Activated CD4-positive, CD25-positive, alpha-beta regulatory T cell treated with anti-CD3 and anti-CD28 coated beads, Interleukin-2, amount 50 U/mL, for 72 hours (primary cell): ENCODE results near the gene INVS.
"Not testable (repeated sequence)": the region's sequence is repeated elsewhere in the genome, so short reads cannot be mapped to it uniquely, and the experiment has no call there.

Experiments used
- DNase-seq: peaks from one replicate; pipeline ENCODE4 v3.0.0; 2021

Gene INVS

DNA sequence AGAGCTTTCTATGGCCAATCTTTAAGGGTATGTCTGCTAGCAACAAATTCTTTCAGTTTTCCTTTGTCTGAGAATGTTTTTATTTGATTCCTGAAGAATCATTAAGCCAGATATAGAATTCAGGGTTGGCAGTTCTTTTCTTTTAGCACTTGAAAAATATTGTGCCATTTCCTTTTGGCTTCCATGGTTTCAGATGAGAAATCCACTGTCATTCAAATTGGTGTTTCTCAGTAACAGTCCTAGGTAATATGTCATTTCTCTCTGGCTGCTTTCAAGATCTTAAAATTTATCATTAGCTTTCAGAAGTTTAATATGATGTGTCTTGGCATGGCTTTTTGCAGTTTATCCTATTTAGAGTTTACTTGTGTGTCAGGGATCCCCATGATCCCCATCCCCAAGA, 186.0 kb downstream of the INVS start:
- DNase-seq: no peak

GRCh38 chr9:100285601-100286000, 186.6 kb downstream of the INVS start:
- DNase-seq: no peak

DNA sequence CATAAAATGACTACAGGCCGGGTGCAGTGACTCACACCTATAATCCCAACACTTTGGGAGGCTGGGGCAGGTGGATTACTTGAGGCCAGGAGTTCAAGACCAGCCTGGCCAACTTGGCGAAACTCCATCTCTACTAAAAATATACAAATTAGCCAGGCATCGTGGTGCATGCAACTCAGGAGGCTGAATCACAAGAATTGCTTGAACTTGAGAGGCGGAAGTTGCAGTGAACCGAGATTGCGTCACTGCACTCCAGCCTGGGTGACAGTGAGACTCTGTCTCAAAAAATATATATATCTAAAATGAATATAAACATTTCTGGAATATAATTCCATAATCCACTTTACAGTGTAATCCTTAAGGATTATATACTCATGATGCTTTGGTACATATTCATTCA, 187.2 kb downstream of the INVS start:
- DNase-seq: no peak

GRCh38 chr9:100287186-100287585, 188.1 kb downstream of the INVS start:
- no peak for DNase-seq

DNA sequence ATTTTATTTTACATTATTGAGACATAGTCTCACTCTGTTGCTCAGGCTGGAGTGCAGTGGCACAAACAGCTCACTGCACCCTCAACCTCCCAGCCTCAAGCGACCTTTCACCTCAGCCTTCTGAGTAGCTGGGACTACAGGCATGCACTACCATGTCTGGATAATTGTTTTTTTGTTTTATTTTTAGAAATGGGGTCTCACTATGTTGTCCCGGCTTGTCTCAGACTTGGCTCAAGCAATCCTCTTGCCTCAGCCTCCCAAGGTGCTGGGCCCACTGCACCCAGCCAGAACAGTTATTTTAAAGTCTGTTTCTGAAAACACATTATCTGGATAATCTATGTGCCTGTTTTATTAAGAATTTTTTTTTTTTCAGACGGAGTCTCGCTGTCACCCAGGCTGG, 191.7 kb downstream of the INVS start:
- DNase-seq: no peak

DNA sequence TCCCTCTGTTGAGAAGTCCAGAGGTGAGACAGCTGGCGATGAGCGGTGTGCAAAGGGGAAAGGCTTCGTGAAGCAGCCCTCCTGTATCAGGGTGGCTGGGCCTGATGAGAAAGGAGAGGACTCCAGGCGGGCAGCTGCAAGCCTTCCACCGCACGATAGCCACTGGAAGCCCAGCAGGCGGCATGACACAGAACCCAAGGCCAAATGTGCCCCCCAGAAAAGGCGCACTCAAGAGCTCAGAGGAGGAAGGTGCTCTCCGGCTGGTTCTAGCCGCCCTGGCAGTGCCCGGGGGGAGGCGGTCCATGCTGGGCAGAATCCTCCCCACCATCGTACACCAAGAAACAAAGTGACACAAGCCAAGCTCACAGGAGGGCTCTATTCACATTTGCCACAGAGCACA, 193.4 kb downstream of the INVS start:
- no peak for DNase-seq

GRCh38 chr9:100294341-100294740, 195.3 kb downstream of the INVS start:
- no peak for DNase-seq

- no peak for DNase-seq
Observed at GRCh38 chr9:100294806-100295205, 195.8 kb downstream of the INVS start.

GRCh38 chr9:100295240-100295639, 196.2 kb downstream of the INVS start:
- no peak for DNase-seq

DNA sequence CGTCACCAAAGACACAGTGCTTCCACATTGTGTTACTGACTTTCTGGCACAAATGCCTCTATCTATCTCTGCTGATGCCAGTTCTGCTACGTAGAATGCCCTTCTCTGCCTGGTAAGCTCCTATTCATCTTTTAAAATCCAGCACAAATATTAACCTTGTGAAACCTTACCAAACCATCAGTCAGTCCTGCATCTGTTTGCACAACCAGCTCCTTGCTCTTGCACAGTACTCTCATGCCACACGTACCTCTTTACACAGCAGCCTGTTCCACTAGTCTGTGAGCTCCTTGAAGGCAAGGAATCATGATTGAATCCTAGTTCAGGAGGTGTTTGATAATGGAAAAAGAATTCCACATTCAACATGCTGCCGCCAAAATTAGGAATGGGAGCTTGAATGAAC, 197.4 kb downstream of the INVS start:
- DNase-seq: no peak

DNA sequence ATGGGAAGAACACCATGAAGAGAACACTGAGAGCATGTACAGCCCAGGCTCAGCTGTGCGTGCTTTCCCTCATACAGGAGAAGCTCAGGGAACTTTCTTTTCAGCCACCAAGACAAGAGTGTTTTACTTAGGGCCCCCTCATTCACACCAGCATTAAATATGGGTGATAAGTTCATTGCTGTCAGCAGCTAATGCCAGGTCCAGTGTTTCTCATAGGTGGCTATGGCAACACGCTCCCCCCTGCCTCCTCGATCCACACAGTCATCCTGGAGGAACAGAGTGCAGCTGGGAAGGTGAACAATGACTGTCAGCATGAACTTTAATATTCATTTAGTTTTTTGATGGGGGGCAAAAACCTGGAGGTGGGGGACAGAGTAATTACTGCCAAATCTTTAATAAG, 199.3 kb downstream of the INVS start:
- no peak for DNase-seq

GRCh38 chr9:100303747-100304146, 204.7 kb downstream of the INVS start:
- DNase-seq: no peak

GRCh38 chr9:100306283-100306682, 207.2 kb downstream of the INVS start:
- no peak for DNase-seq

DNA sequence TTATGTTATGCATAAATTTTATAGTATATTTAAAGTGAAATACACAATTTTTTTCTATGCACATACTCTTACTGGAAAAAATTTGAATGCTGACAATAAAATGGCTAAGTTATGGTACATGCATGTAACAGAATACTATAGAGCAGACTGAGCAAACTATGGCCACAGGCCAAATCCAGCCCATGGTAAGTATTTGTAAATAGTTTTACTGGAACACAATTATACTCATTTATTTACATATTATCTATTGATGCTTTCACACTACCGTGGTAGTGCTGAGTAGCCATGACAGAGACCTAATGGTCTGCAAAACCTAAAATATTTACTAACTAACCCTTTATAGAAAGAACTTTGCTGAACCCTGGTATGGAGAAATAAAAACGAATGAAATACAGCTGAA, 208.0 kb downstream of the INVS start:
- DNase-seq: no peak

GRCh38 chr9:100308965-100309564, 210.0 kb downstream of the INVS start:
- no peak for DNase-seq

DNA sequence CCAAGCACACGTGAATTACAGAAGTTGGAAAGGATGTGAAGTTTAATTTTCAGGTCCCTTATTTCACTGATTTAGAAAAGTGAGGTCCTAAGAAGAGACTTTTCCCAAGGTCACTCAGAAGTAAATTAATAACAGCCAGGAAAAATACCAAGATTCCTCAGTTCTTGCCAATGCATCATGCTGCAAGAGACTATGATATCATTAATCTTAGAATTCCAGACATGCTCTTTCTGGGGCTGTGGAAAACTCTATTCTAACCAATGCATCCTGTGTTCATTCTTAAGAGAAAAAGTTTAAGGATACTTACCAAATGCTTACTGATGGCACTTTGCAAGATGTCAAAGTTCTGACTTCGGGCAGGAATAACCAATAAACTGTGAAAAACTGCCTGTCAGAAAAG, 210.9 kb downstream of the INVS start:
- DNase-seq: no peak

DNA sequence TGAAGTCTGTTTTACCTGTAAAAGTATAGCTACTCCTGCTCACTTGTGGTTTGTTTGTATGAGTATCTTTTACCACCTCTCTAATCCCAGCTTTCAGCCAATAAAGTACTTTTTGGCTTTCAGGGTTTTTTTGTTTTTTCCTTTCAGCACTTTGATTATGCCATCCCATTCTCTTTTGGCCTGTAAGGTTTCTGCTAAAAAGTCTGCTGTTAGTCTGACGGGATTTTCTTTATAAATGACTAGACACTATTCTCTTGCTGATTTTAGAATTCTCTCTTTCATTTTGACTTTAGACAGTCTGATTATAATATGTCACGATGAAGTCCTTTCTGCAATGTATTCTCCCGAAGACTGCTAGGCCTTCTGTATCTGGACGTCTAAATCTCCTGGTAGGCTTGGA, 216.5 kb downstream of the INVS start:
- no peak for DNase-seq

DNA sequence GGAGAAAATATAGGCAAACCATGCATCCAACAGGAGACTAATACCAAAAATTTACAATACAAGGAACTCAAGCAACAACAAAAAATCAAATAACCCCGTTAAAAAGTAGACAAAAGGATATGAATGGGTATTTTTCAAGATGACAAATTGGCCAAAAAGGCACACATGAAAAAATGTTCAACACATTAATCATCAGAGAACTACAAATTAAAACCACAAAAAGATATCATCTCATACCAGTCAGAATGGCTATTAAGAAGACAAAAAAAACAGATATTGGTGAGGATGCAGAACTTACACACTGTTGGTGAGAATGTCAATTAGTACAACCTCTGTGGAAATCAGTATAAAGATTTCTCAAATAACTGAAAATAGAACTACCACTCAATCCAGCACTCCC, 218.7 kb downstream of the INVS start:
- DNase-seq: no peak

DNA sequence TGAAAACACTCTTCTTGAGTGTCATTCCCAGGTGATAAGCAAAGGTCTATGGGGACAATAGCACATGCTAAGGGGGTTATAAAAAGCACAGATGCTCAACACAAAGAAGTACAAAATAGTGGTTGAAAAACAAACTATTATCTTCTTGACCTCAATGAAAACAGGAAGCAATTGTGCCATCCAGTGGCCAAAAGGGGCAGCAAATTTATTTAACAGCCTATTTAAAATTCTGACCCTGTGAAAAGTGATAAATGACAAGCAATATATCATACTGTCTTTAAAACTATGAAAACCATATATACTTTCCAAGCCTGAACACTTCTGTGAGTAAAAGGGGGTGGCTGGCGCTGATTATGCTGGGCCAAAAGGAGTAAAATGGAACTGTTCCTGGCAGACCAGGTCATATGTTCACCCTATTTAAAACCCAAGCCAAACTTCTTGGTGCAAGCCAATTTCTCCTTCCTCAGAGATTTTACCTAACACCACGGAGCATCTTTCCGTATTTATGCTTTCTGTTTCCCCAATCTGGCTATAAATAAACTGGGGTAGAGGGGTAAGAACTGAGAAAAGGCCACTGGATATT, 224.0 kb downstream of the INVS start:
- no peak for DNase-seq

- no peak for DNase-seq
Observed at GRCh38 chr9:100324594-100325200, 225.7 kb downstream of the INVS start.

- DNase-seq: not testable (repeated sequence)
Observed at GRCh38 chr9:100338736-100339135, 239.7 kb downstream of the INVS start.

DNA sequence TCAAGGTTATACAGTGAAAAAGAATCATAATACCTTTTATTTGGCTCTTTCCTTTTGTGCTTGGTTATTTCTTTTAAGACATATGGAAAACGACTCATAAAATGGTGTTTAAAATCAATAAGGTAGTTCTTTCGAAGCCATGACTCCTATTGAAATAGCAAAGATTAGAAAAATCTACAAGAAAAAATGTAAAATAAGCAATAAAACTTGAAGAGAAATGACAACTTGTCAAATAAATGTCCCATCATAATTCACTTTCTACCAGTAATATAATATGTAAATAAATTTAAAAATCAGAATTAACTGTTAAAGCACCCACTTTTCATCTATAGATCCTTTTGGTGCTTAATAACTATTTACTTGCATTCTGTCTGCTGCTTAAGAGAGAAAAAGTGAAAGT, 241.2 kb downstream of the INVS start:
- DNase-seq: no peak

GRCh38 chr9:100341889-100342288, 242.8 kb downstream of the INVS start:
- DNase-seq: no peak

DNA sequence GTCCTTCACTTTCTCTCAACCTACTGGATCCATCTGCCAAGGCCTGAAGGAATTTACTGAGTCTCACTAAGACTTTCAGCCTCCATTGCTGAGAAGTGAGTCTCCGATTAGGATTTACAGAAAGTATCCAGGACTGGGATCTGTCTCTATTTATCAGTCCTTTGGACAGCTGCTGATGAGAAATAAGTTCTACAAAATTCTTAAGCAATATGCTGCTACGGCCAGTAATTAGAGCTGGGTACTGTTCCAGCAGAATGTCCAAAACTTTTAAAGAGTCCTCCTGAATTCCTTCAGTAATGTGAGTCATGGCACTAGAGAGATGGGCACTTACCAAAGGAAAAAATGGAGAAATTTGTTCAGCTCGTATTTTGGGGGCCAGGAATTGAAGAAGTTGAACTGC, 247.8 kb downstream of the INVS start:
- no peak for DNase-seq

GRCh38 chr9:100350188-100350587, 251.1 kb downstream of the INVS start:
- DNase-seq: no peak
